Transverse colon (tissue), 3 donors: ENCODE results near the gene MDFIC.

ENCODE experiments used
- CTCF ChIP-seq, 5 experiments: fragments of 200-600 bp in 3 of 5; fragments of 450-650 bp in 2 of 5; sonication (generic) in 3 of 5; IDR thresholded peaks; 1 replicate in 2 of 5; 2 replicates in 3 of 5; pipeline ENCODE4 v1.5.1; 2016 to 2017; ENCODE audit warnings: antibody characterized with exemption in 5 of 5, inconsistent platforms in 3 of 5, mild to moderate bottlenecking in 2 of 5, moderate library complexity in 1 of 5
- EP300 ChIP-seq: sonication (generic); formaldehyde crosslinking; IDR thresholded peaks from one replicate; pipeline ENCODE4 v1.6.1; 2017; ENCODE audit warnings: antibody characterized with exemption, low read depth

DNA sequence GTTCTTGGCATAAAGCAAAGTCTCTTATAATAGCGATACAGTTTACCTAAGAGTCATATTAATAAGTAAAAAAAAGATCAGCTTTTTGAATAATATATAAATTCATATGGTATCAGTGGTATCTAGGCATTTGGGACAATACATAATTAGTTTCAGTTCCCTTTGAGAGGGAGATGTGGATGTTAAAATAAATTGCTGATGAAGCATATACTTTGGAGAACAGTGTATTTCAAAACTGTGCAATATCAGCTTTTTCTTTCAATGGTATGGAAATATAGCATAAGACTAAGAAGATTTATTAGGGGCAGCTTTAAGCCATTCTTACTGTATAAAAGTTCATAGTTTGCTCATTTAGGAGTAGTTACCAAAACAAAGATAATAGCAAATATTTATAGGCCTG lies 35.5 kb downstream of the MDFIC start:
- TF ChIP-seq EP300 (no peak), CTCF (IDR thresholded peaks at IDR 0.05) (no peak)
